NCI-H1105 treated with DMSO at 0.1 percent for 48 hours (cell line): ENCODE data around the gene TMEM272.

Experiments
- DNase-seq: peaks from one replicate; lab custom pipeline; 2025; lab: John Stamatoyannopoulos, UW

TMEM272 gene

GRCh38 chr13:51804295-51805172 lies 40.4 kb downstream of the TMEM272 start:
- no peak for DNase-seq

GRCh38 chr13:51803422-51804294 lies 41.3 kb downstream of the TMEM272 start, which contains the start of gene DHRS12:
TSS of gene DHRS12 (minus strand) at chr13:51804163. CDS start at chr13:51799659, 4,504 bp downstream.
- peak; percentile 60 for DNase-seq

GRCh38 chr13:51802631-51803418 lies 42.2 kb downstream of the TMEM272 start:
- DNase-seq = no peak

GRCh38 chr13:51801631-51802099 lies 43.3 kb downstream of the TMEM272 start:
- no peak for DNase-seq

- DNase-seq = no peak
These were observed 44.5 kb downstream of the TMEM272 start for GRCh38 chr13:51800486-51800885.

GRCh38 chr13:51799261-51799660 lies 45.7 kb downstream of the TMEM272 start:
- no peak for DNase-seq

- DNase-seq = peak; percentile 56
These were observed 47.1 kb downstream of the TMEM272 start for GRCh38 chr13:51797664-51798488.

GRCh38 chr13:51796546-51796945 lies 48.4 kb downstream of the TMEM272 start:
- DNase-seq = no peak

- no peak for DNase-seq
These were observed 49.6 kb downstream of the TMEM272 start for GRCh38 chr13:51795419-51795818.

GRCh38 chr13:51794964-51795363 lies 50.0 kb downstream of the TMEM272 start:
- DNase-seq = no peak

GRCh38 chr13:51793570-51794271 lies 51.3 kb downstream of the TMEM272 start:
- DNase-seq = no peak

- DNase-seq = no peak
These were observed 58.3 kb downstream of the TMEM272 start for GRCh38 chr13:51786425-51787265.

GRCh38 chr13:51785712-51786424 lies 59.1 kb downstream of the TMEM272 start:
- peak; percentile 89 for DNase-seq

- DNase-seq = no peak
These were observed 60.9 kb downstream of the TMEM272 start for GRCh38 chr13:51784097-51784496.

GRCh38 chr13:51783428-51784094 lies 61.4 kb downstream of the TMEM272 start:
- DNase-seq = no peak

GRCh38 chr13:51782026-51782710 lies 62.8 kb downstream of the TMEM272 start:
- no peak for DNase-seq

GRCh38 chr13:51781246-51782022 lies 63.5 kb downstream of the TMEM272 start:
- DNase-seq = no peak
